Measurements from ENCODE around the gene FAM81A. TPM values are rescaled to one million over a fixed set of nuclear protein-coding genes. Genes with fewer than 3 reads are reported as not detected.

FAM81A gene
- polyA plus RNA-seq, 1 donor from 2014 or later, result 5.0 TPM

GRCh38 chr15:59432389-59432788 is 5.6 kb upstream of the FAM81A start:
- H3K4me3 ChIP-seq (ENCODE audit: low read length), result no peak overlapping the region
- H3K79me2 ChIP-seq (replicated peaks; ENCODE audit: insufficient read depth, low read length), result no peaks in the 10 kb centered on the region
- no peaks in the 10 kb centered on the region for H3K9me3 ChIP-seq (ENCODE audit: low read length)
- H3K36me3 ChIP-seq (ENCODE audit: insufficient read depth, low read length), result no peaks in the 10 kb centered on the region
- H3K27me3 ChIP-seq (ENCODE audit: insufficient read depth, low read depth, low read length), result peaks cover 11% of the 10 kb centered on the region
- no peak overlapping the region for H2AFZ ChIP-seq (ENCODE audit: low read depth, low read length)
- no peak overlapping the region for H3K27ac ChIP-seq (ENCODE audit: low read length)
- H3K4me2 ChIP-seq (ENCODE audit: low read length), result no peak overlapping the region
- no peak for TF ChIP-seq POLR2AphosphoS5 (IDR thresholded peaks at IDR 0.05)
- no peak for TF ChIP-seq MXI1 (conservative IDR thresholded peaks at IDR 0.05; ENCODE audit: poor library complexity, severe bottlenecking)
- TF ChIP-seq EP300 (conservative IDR thresholded peaks at IDR 0.05; ENCODE audit: poor library complexity, severe bottlenecking), result no peak
- no peak for TF ChIP-seq CTCF (IDR thresholded peaks at IDR 0.05; ENCODE audit: poor library complexity, severe bottlenecking)
- no peak for TF ChIP-seq RAD21 (conservative IDR thresholded peaks at IDR 0.05)
- TF ChIP-seq SMC3 (conservative IDR thresholded peaks at IDR 0.05; ENCODE audit: poor library complexity), result no peak
- TF ChIP-seq EZH2 (IDR thresholded peaks at IDR 0.05; ENCODE audit: borderline replicate concordance, insufficient read depth, low read length, poor library complexity, severe bottlenecking), result no peak
- TF ChIP-seq TAF1 (IDR thresholded peaks at IDR 0.05; ENCODE audit: low read depth), result no peak
- TF ChIP-seq REST (IDR thresholded peaks at IDR 0.05; ENCODE audit: borderline replicate concordance), result no peak
- H3K9me2 ChIP-seq (ENCODE audit: insufficient read depth, low read length), result no peaks in the 10 kb centered on the region
- H3F3A ChIP-seq (ENCODE audit: insufficient read depth, low read length, poor library complexity, severe bottlenecking), result peaks cover 2% of the 10 kb centered on the region
- no peaks in the 10 kb centered on the region for H4K20me1 ChIP-seq (ENCODE audit: insufficient read depth)
- H3K9ac ChIP-seq (ENCODE audit: low read length), result no peak overlapping the region

GRCh38 chr15:59434481-59434880 is 3.5 kb upstream of the FAM81A start:
- Histone ChIP-seq H3F3A (ENCODE audit: insufficient read depth, low read length, poor library complexity, severe bottlenecking) (peaks cover 11% of the 10 kb centered on the region), H3K27ac (ENCODE audit: low read length) (no peak overlapping the region), H3K9ac (ENCODE audit: low read length) (no peak overlapping the region), H3K79me2 (replicated peaks; ENCODE audit: insufficient read depth, low read length) (no peaks in the 10 kb centered on the region), H3K36me3 (ENCODE audit: insufficient read depth, low read length) (no peaks in the 10 kb centered on the region), H4K20me1 (ENCODE audit: insufficient read depth) (no peaks in the 10 kb centered on the region), H3K9me2 (ENCODE audit: insufficient read depth, low read length) (no peaks in the 10 kb centered on the region), H3K4me2 (ENCODE audit: low read length) (no peak overlapping the region), H3K27me3 (ENCODE audit: insufficient read depth, low read depth, low read length) (peaks cover 11% of the 10 kb centered on the region), H3K9me3 (ENCODE audit: low read length) (no peaks in the 10 kb centered on the region), H3K4me3 (ENCODE audit: low read length) (no peak overlapping the region), H2AFZ (ENCODE audit: low read depth, low read length) (no peak overlapping the region)
- TF ChIP-seq RAD21 (conservative IDR thresholded peaks at IDR 0.05), result no peak
- no peak for TF ChIP-seq SMC3 (conservative IDR thresholded peaks at IDR 0.05; ENCODE audit: poor library complexity)
- TF ChIP-seq EP300 (conservative IDR thresholded peaks at IDR 0.05; ENCODE audit: poor library complexity, severe bottlenecking), result no peak
- TF ChIP-seq TAF1 (IDR thresholded peaks at IDR 0.05; ENCODE audit: low read depth), result no peak
- no peak for TF ChIP-seq REST (IDR thresholded peaks at IDR 0.05; ENCODE audit: borderline replicate concordance)
- no peak for TF ChIP-seq POLR2AphosphoS5 (IDR thresholded peaks at IDR 0.05)
- no peak for TF ChIP-seq CTCF (IDR thresholded peaks at IDR 0.05; ENCODE audit: poor library complexity, severe bottlenecking)
- no peak for TF ChIP-seq EZH2 (IDR thresholded peaks at IDR 0.05; ENCODE audit: borderline replicate concordance, insufficient read depth, low read length, poor library complexity, severe bottlenecking)
- no peak for TF ChIP-seq MXI1 (conservative IDR thresholded peaks at IDR 0.05; ENCODE audit: poor library complexity, severe bottlenecking)
